ENCODE measurements around the gene FMNL1. TPM values are rescaled to one million over a fixed set of nuclear protein-coding genes. Genes with fewer than 3 reads are reported as not detected.

FMNL1 gene
- total RNA-seq, 1 experiment from 2014 or later = 20.0 TPM

DNA sequence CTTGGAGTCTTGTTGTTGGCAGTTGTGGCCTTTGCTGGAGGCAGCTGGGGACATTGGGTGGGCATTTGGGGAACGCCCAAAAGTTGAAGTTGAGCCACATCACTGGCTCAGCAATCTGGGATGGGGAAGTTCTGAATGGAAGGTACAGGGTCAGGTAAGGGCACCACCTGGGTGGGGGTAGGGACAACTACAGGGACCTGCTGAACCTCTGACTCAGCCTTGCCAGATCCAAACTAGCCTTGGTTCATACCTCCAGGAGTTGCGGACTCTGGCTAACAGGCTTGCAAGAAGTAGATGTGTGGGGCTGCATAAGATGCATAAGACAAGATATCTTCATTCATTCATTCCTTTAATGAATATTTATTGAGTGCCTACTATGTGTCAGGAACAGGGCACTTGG is 16.0 kb downstream of the FMNL1 start:
- ChIA-PET CTCF (no interaction called here), POLR2A (no interaction called here)
- intact Hi-C loops (cut with micrococcal nuclease; ENCODE audit: unreplicated experiment) = no loop called here
- H3K27me3 ChIP-seq (ENCODE audit: control insufficient read depth, insufficient read depth, low read length) = no peaks in the 10 kb centered on the region
- H3K27ac ChIP-seq (ENCODE audit: low read length) = no peak overlapping the region
- TF ChIP-seq, protein P1, sequence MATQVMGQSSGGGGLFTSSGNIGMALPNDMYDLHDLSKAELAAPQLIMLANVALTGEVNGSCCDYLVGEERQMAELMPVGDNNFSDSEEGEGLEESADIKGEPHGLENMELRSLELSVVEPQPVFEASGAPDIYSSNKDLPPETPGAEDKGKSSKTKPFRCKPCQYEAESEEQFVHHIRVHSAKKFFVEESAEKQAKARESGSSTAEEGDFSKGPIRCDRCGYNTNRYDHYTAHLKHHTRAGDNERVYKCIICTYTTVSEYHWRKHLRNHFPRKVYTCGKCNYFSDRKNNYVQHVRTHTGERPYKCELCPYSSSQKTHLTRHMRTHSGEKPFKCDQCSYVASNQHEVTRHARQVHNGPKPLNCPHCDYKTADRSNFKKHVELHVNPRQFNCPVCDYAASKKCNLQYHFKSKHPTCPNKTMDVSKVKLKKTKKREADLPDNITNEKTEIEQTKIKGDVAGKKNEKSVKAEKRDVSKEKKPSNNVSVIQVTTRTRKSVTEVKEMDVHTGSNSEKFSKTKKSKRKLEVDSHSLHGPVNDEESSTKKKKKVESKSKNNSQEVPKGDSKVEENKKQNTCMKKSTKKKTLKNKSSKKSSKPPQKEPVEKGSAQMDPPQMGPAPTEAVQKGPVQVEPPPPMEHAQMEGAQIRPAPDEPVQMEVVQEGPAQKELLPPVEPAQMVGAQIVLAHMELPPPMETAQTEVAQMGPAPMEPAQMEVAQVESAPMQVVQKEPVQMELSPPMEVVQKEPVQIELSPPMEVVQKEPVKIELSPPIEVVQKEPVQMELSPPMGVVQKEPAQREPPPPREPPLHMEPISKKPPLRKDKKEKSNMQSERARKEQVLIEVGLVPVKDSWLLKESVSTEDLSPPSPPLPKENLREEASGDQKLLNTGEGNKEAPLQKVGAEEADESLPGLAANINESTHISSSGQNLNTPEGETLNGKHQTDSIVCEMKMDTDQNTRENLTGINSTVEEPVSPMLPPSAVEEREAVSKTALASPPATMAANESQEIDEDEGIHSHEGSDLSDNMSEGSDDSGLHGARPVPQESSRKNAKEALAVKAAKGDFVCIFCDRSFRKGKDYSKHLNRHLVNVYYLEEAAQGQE (IDR thresholded peaks at IDR 0.05; ENCODE audit: insufficient read depth in 1 of 2, low read depth in 2 of 2, low read length in 1 of 2) = no peak
- TF ChIP-seq TCF7L2 (IDR thresholded peaks at IDR 0.05; ENCODE audit: low read depth, low read length) (no peak), POLR2AphosphoS5 (IDR thresholded peaks at IDR 0.05; ENCODE audit: low read depth, low read length) (no peak), SIN3A (IDR thresholded peaks at IDR 0.05; ENCODE audit: borderline replicate concordance, insufficient read depth, low read depth, low read length) (no peak)
- TF ChIP-seq, protein P2, sequence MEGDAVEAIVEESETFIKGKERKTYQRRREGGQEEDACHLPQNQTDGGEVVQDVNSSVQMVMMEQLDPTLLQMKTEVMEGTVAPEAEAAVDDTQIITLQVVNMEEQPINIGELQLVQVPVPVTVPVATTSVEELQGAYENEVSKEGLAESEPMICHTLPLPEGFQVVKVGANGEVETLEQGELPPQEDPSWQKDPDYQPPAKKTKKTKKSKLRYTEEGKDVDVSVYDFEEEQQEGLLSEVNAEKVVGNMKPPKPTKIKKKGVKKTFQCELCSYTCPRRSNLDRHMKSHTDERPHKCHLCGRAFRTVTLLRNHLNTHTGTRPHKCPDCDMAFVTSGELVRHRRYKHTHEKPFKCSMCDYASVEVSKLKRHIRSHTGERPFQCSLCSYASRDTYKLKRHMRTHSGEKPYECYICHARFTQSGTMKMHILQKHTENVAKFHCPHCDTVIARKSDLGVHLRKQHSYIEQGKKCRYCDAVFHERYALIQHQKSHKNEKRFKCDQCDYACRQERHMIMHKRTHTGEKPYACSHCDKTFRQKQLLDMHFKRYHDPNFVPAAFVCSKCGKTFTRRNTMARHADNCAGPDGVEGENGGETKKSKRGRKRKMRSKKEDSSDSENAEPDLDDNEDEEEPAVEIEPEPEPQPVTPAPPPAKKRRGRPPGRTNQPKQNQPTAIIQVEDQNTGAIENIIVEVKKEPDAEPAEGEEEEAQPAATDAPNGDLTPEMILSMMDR (IDR thresholded peaks at IDR 0.05) = no peak
- no peaks in the 10 kb centered on the region for H3K36me3 ChIP-seq (ENCODE audit: control insufficient read depth, insufficient read depth, low read length)
- no TSS peak for BruUV-seq (replicated peaks)
- no peak for DNase-seq (ENCODE audit: low read depth, low spot score)
- in situ Hi-C loops (cut with HindIII; ENCODE audit: low pct_unique_long_range_greater_than_20kb, low sequenced_read_pairs) = no loop called here
- no peak for ATAC-seq
- no peaks in the 10 kb centered on the region for H3K4me1 ChIP-seq (ENCODE audit: control insufficient read depth, insufficient read depth, low read length)
- no peaks in the 10 kb centered on the region for H3K9me3 ChIP-seq (ENCODE audit: control insufficient read depth, insufficient read depth, low read depth, low read length)
- H3K4me3 ChIP-seq (ENCODE audit: low read depth in 2 of 2, low read length in 2 of 2) = no peak overlapping the region

DNA sequence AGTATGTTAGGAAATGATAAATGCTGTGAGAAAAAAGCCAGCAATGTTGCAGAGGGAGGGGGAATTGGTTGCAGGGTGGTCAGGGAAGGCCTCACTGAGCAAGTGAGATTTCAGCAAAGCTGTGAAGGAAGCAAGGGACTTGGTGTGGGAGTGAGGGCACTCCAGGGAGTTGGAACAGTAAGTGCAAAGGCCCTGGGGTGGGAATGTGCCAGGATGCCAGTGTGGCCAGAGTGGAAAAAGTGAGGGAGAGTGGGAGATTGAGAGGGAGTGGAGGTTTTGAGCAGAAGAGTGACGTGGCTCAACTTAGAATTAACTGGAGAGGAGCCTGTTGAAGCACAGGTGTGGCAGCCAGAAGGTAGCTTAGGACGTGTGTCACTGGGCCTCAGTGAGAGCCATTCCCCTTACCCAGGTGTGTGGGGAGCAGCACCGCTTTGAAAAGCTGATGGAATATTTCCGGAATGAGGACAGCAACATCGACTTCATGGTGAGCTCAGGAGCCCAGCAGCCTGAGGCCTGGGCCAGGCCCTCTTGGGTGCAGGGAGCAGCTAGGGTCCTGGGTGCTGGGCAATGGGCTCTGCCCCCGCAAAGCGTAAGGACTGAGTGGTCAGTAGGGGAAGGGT is 16.6 kb downstream of the FMNL1 start:
- CTCF ChIA-PET = no interaction called here
- intact Hi-C loops (cut with micrococcal nuclease; ENCODE audit: unreplicated experiment) = no loop called here
- Histone ChIP-seq H3K4me3 (ENCODE audit: low read depth in 2 of 2, low read length in 2 of 2) (no peak overlapping the region), H3K27ac (ENCODE audit: low read length) (no peak overlapping the region), H3K4me1 (ENCODE audit: control insufficient read depth, insufficient read depth, low read length) (no peaks in the 10 kb centered on the region), H3K36me3 (ENCODE audit: control insufficient read depth, insufficient read depth, low read length) (no peaks in the 10 kb centered on the region), H3K9me3 (ENCODE audit: control insufficient read depth, insufficient read depth, low read depth, low read length) (no peaks in the 10 kb centered on the region), H3K27me3 (ENCODE audit: control insufficient read depth, insufficient read depth, low read length) (no peaks in the 10 kb centered on the region)
- in situ Hi-C loops (cut with HindIII; ENCODE audit: low pct_unique_long_range_greater_than_20kb, low sequenced_read_pairs) = no loop called here
- POLR2A ChIA-PET = no interaction called here
- DNase-seq (ENCODE audit: low read depth, low spot score) = no peak
- ATAC-seq = no peak
- BruUV-seq (replicated peaks) = no TSS peak
- TF ChIP-seq, protein P1 (IDR thresholded peaks at IDR 0.05; ENCODE audit: insufficient read depth in 1 of 2, low read depth in 2 of 2, low read length in 1 of 2) = no peak
- TF ChIP-seq, protein P2 (IDR thresholded peaks at IDR 0.05) = no peak
- TF ChIP-seq TCF7L2 (IDR thresholded peaks at IDR 0.05; ENCODE audit: low read depth, low read length) = no peak
- no peak for TF ChIP-seq SIN3A (IDR thresholded peaks at IDR 0.05; ENCODE audit: borderline replicate concordance, insufficient read depth, low read depth, low read length)
- no peak for TF ChIP-seq POLR2AphosphoS5 (IDR thresholded peaks at IDR 0.05; ENCODE audit: low read depth, low read length)
